ENCODE measurements around the gene MYH9.

MYH9 gene

DNA sequence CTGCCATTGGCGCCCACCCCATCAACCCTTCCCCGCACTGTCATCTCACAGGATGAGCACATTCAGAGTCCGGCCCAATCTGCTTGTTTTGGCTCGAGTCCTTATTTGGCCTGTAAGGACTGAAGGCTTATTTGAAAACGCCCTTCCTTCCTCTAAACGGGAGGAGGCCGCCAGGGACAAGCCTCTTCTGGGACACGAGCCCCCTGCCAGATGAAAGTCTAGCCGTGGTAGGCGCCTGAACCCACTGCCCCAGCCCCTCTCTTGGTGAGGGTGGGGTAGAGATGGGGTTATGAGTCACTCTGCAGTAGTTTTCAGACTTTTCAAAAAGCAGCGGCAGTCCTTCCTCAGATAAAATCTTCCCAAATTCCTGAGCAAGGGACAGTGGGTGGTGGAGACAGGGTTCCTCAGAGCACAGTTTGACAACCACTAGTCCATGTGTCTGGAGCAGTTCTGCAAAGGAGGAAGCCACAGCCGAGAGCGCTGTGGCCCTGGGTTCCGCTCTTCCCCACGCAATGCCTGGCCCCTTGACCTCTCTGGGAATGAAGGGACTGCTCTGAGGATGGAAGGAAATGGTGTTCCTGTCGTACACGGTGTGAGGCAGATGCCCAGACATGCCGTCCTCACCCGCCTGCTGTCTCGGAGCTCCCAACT is 57.0 kb downstream of the MYH9 start:
- peak; percentile 32 for DNase-seq (ENCODE audit: low spot score)

DNA sequence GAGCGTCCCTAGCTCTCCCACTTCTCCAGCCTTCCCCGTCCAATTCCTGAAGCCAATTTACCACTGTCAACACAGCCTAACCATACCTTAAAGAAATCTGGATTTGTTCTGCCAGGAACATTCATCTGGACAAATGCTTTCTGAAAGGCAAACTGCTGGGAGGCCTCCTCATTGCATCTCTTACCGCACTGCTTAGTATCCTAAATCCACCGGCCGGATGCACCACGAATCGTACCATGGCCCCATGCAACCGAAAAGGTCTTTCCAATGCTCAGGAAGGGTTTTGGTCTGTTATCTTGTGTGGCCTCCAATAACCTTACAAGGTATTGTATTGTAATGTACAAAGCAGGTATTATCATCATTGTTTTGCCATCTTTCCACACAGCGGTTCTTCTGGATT is 57.6 kb downstream of the MYH9 start:
- DNase-seq (ENCODE audit: low spot score) = no peak

DNA sequence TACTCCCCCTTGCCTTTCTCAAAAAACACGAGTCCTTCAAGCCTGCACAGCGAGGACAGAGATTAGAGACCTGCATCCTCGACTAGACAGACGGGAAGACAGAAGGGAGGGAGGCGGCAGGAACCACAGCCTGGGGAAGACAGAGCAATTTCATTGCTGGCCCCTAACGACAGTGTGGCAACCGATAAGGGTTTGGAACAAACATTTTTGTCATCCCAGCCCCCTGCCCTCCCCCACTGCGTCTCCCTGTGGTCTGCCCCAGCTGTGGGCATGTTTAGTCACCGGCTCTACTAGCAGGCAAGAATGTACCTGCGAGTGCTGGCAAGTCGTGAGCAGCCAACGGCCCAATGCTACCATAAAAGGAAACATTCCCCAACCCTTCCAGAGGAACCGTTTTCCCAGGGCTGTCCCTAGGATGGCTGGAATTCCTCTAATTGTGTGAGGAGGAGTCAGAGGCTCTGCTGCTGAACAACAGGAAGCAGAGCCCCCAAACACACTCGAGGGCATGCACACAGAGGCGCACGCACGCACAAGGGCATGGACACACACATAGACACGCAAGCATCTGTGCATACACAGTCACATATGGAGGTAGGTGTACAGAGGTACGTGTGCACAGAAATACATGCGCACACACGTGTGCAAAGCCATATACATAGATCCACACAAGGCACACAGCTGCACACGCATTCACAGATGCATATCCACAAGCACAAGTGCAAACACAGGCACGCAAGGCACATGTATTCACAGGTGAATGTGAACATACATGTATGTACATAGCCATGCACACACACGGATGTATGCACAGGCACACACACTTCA is 58.3 kb downstream of the MYH9 start:
- DNase-seq (ENCODE audit: low spot score) = peak; percentile 88

DNA sequence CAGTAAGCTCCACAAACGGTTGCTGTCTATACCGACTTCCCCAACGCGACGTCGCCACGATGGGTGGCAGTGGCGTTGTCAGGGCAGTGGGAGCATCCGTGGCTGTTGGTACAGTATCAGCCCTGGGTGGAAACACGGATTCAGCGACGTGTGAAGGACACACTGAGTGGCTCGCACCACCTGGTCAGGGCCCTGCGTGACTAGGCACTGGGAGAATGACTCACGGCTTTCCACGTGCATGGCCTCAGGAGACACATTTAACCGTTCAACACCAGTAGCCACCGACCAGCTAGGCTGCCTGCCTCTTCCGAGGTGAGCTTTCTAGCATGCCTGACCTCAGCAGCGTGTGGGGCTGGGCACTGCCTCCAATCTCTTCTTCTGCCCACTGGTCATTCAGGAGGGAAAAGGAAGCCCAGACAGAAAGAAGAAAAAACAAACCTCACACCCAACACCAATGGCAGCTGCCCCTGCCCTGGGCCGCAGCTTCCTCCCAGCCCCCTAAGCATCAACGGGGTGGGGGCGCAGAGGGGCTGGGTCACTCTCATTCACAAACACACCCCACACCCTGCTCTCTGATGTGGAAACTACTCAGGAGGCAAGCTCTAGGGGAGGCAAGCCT is 59.0 kb downstream of the MYH9 start:
- peak; percentile 43 for DNase-seq (ENCODE audit: low spot score)

DNA sequence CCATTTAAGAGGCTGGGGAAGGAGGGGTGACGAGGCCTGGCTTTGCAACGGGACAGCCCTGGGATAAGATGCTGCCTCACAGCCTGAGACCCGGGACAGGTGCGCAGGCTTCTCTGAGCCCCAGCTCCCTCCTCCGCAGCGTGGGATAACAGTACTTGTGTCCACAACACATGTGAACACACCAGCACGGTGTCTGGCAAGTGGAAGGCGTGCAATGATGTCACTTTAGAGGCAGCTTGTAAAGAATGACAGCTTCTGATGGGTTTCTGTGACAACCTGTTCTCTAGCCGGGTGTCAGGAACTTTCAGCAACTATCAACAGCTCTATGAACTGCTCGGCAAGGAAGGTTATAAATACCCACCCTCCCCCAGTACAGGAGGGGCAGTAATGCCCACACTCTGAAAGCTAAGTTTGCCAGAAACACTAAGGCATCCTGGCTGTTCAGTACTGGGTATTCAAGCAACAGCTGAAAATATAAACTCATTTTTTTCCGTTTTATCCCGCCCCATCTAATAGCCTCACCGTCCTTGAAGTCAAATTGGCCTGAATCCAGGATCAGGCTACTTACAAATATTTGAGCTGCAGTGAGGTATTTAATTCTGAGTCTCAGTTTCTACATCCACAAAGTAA is 59.7 kb downstream of the MYH9 start:
- no peak for DNase-seq (ENCODE audit: low spot score)

DNA sequence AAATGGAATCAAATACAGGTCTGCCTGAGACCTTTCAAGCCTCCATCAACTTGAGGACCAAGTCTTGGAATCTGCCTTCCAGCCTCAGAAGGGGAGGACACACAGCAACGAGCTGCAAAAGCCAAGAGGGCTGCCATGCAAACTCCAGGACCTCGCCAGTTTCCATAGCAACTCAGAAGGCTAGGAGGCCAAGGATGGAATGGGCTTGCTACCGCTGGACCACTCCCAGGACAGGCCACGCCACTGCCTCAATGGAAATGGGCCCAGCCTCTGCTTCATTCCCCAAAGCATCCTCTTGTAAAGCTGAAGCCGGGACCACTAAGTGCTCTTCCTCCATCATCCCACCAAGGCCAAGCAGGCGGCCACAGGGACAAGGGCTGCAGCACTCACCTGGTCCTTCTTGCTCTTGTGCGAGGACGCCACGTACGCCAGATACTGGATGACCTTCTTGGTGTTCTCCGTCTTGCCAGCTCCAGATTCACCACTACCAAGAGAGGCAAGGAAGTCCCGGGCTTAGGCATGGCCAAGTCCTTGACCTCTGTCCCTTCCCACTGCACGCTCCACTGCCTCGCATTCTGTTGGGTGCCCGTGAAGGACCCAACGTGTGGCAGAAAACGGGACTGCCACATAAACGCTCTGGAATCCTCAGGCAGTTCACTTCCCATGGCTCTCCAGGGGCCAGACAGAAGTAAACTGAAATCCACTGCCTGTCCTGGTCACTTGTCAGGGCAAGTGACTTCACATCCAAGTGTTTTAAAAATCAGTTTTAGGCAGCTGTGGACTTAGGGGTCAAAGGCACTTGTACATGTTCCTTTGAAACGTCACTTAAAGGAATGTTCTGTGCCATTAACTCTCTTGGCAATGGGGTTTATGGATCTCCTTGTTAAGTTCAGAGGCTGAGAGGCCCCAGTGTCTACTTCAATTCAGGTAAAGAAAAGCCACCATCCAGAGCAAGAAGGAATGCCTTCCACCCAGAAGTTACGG is 61.3 kb downstream of the MYH9 start:
- no peak for DNase-seq (ENCODE audit: low spot score)

DNA sequence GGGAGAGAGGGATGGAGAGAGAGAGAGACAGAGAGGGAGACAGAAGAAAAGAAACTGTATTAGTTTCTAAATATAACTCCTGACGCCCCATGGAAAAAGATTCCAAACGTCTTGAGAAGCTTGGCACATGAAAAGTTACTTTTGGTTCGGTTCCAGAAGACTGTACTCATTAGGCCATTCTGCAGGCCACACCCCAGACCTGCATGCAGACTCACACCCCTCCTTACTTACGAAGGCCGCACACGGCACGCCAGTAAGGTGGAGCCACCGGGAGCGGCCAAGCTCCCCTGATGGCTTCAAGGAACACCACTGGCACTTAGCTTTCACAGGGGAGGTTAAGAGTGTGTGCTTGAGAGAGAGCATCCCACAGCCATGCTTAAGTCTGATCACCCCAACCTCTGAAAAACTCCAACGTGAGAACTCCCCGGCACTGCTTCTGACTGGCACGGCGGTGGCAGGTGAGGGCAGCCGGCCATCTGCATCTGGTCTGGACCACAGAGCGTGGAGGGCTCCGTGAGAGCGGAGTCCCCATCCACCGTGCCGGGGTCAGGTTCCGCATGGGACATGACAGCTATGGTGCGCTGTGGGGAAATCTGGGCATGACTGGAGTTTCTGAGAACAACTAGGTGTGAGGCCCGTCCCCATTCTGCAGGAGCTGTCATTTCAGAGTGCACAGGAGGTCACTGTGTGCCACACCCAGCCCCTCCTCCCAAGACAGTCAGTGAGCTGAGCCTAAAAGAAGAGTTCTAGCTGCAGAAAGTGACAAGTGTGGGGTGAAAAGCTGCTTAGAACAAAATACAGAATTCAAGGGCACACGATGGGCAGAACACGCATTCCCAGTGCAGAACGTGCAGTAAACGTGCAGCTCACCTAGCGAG is 62.4 kb downstream of the MYH9 start:
- DNase-seq (ENCODE audit: low spot score) = no peak

DNA sequence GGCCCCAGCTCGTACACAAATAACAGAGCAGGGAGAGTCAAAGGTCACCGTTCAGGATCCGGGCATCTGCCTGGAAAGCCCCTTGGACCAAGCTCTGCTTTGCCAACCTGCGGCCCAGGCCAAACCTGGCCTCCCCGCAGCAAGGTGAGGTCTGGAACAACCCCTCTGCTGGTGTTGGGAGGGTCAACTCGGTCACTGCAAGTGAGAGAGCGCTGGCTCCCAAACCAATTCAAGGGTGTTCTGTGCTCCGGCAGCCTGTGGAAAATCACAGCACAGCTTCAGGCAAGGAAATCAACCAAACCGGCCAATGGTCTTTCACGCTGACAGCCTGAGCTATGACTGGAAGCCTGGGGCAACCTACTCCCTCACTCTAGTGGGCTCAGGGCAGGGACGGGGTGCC is 63.4 kb downstream of the MYH9 start:
- DNase-seq (ENCODE audit: low spot score) = no peak

DNA sequence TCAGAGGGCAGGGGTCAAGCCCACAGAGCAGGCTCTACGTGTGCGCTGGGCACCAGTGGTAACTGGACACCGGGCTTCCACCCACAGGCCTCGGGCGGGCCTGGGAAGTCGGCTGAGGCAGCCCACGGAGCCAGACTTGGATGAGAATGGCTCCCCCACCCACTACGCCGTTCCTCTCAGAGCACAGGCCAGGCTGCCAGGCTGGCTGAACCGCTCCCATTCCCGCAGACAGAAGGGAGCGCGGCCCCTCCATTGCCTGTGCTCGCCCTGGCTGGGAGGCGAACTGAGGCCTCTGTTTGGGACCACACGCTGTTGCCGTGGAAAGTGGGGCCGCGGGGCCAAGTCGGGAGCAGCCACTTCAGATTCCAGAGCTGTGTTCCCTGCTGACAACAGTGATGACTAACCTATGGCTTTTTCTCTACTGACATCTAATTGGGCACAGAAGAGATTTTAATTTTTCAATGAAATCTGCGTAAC is 63.9 kb downstream of the MYH9 start:
- DNase-seq (ENCODE audit: low spot score) = no peak

DNA sequence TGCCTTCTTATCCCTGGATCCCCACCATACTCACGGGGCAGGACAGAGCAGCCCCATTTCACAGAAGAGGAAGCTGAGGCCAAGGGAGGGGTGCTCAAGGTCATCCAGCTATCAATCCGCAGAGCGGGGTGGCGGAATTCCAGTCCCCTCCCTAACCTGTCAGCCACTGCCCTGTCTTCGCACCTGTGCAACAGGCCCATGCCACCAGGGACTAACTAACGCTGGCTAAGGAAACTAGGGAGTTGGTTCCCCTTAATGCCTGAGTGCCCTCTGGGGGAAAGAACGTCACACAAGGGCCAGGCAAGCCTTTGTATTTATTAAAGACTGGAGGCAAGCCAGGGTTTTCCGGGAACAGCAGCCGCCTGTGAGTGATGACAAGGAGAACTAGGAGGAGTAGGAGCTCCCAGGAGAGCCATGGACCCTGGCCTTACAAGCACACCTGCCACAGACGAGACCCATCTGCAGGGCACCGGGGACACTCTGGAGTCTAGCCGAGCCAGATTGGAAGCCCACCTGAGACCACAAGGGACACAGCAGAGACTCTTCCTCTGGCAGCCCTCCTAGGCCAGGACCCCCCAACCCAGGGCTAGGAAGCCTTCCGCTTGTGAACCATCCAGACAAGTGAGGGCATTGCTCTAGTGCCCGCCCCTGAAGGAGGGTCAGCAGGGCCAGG is 64.4 kb downstream of the MYH9 start:
- DNase-seq (ENCODE audit: low spot score) = no peak

DNA sequence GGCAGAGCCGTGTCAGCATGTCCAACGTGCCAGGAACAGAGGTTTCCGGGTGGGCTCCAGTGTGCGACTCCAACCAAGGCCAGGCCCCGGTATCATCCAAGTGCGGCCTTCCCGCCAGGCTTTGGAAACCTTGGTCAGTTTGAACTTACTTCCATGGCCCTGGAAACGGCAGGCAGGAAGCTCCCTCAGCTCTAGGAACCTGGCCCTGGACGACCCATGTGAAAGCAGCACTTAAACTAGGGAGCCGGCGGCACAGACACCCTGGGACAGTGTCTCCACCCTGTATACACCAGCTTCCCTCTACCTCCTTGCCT is 65.2 kb downstream of the MYH9 start:
- DNase-seq (ENCODE audit: low spot score) = no peak

DNA sequence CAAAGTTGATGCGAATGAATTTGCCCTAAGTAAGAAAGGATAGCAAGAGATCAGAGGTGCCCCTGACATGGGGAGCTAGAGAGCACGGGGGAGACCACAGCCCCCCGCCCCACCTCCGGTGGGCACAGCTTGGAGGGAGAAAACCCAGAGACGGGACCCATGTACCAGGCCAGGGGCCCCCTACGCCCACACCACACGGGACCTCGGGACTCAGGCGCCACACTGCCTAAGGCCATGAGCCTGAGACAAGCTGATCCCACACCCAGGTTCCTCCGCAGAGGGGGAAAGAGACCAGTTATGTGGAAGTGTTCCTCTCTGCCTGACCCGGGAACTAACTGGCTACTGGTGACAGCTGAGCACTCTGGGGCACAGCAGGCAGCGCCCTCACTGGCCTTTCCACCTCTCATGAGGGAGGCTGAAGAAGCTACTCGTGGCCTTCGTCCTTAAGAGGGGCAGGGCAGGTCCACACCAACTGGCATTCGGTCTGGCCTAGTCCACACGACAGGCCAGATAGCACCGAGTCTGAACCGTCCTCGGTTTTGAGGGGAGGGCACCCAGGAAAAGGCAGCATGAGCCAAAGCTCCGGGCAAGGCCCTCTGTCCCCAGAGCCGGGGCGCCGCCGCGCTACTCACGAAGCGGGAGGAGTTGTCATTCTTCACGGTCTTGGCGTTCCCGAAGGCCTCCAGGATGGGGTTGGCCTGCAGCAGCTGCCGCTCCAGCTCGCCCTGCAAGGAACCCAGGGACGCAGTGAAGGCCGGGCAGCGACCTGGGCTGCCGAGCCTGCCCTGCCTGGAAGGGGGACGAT is 65.8 kb downstream of the MYH9 start:
- DNase-seq (ENCODE audit: low spot score) = no peak

DNA sequence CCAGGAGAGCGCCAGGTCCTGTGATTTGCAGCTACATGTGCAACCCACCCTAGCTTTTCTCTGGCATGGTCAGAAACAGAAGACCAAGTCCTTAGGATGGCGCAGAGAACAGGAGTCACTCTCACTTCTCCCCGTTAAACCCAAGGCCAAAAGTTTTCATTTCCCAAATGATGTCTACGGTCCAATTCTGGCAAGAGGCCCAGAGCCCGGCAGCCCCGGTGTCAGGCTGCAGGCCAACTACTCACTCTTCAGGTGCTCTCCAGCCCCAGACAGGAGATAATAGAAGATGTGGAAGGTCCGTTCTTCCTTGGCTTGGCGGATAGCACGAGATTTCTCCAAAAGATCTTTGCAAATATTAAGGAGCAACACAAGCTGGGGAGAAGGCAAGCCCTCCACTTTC is 67.2 kb downstream of the MYH9 start:
- no peak for DNase-seq (ENCODE audit: low spot score)

DNA sequence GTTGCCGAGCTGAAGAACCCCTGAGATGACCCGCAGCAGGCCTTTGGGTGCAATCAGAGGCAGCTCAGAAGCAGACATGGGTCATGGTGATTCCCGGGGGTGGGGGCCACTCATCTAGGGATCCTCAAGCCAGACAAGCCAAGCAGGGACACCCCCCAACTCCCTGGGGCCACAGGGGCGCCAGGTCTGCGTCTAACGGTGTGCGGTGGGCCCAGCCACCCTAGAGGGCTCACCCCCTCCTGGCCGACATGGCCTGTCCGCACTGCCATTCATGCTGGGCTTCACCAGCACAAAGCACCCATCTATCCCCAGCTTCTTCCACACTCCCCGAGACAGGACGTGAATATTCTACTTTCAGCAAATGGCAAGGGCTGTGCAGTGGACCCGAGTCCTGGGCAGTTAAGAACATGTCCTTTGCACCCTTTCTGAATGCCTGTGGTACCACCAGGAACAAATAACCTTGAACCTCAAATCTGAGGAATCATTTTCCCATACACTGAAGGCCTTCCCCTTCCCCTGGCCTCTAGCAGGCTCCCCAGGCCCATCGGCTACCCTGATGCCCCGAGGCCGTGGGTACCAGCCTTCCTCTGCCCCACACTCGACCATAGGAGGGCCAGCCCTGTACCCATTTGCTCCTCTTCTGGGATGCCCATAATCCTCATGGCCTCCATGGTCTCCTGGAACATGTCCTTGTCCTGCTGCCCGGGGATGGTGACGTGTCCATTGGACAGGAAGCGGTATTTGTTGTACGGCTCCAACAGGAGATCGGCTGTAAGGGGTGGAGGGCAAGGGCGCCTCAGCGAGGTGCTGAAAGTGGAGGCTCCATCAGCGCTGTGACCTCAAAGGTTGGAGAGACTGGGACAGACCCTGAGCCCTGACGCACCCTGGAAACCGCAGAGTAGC is 67.9 kb downstream of the MYH9 start:
- DNase-seq (ENCODE audit: low spot score) = no peak

DNA sequence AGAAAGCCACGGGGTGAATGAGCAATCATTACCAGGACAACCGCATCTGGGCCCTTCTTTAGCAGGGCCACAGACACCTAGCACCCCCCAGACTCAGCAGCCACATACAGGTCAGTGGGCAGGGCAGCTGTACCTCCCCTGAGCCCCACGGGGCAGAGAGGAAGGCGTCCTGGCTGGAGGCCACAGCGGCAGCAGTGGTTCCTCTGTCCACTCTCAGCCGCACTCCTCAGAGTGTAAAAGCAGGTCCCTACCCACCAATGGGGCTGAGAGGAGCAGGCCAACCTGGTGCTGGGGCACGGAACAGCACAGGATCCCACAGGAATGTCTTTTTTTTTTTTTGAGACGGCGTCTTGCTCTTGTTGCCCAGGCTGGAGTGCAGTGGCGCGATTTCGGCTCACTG is 69.3 kb downstream of the MYH9 start:
- no peak for DNase-seq (ENCODE audit: low spot score)

DNA sequence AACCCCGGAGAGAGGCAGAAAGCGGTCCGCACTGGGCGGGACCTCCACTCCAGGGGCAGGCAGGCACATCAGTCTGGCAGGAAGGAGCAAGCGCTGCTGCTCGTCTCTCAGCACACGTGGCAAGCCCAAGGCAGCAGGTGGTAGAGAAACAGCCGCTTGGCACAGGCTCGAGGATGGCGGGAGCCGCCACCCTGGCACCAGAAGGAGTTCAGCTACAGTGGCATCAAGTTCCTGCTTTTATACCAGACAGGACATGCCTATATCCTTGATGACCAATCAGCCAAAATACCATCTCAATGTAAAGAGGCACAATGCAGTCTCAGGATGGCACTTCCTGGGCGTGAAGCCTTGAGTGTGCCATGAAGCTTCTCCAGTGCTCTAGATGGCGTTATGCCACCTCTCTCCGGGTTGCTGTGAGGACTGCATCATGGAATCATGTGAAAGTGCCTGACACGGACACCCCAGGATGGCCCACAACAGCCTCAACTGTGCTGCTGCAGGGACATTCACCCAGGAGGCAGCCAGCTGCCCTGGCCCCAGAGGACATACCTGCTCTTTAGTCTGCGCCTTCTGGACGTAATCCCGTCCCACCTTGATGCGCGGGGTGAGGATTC is 70.0 kb downstream of the MYH9 start:
- no peak for DNase-seq (ENCODE audit: low spot score)

DNA sequence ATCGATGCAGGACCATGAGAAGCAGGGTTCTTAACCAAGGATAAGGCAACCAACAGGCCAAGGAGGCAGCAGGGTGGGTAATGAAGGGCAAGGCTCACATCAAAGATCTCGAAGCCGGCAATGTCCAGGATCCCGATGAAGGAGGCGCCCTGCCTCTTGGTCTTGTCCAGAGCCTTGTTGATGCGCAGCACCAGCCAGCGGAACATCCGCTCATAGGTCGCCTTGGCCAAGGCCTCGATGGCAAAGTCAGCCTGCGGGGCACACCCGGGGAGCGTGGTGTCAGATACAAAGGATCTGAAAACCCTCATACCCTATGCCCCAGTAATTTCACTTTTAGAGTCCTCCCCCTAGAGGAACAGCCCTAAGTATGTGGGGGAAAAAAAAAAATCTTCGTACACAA is 71.3 kb downstream of the MYH9 start:
- no peak for DNase-seq (ENCODE audit: low spot score)

DNA sequence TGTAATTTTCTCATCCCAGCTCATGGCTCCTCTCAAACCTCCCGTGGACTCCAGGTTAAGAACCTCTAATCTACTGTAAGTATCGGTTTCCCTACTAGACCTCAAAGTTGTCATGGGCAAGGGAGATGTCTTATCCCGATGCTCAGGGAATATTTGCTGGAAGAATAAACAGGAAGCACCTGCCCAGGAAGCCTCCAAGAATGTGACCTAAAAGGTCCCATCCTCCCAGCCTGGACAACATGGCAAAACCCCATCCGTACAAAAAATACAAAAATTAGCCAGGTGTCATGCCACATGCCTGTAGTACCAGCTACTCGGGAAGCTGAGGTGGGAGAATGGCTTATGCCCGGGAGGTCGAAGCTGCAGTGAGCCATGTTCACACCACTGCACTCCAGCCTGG is 72.4 kb downstream of the MYH9 start:
- no peak for DNase-seq (ENCODE audit: low spot score)

All from CD4-positive, alpha-beta T cell treated with Interleukin-2 at 100 ng/mL for 4 hours (primary cell).